Measurements from ENCODE around the gene AVL9. TPM values are rescaled to one million over a fixed set of nuclear protein-coding genes. Genes with fewer than 3 reads are reported as not detected.
"Not testable (repeated sequence)": the region's sequence is repeated elsewhere in the genome, so short reads cannot be mapped to it uniquely, and the experiment has no call there.

AVL9 gene
- total and polyA plus RNA-seq, 2 of the 4 experiments (the other 2 are of a cell fraction), result 13.1 to 21.7 TPM

- POLR2A ChIA-PET (ENCODE audit: unreplicated experiment); H3K18ac ChIP-seq (ENCODE audit: low read depth, low read length); H2AFZ ChIP-seq (replicated peaks; ENCODE audit: low read length, poor library complexity); ATAC-seq (ENCODE audit: low read depth); H3K23ac ChIP-seq (ENCODE audit: low read depth, low read length); CTCF ChIA-PET; H2BK20ac ChIP-seq (ENCODE audit: low read depth, low read length); H3K9ac ChIP-seq (ENCODE audit: low read depth, low read length); H2AK9ac ChIP-seq (replicated peaks; ENCODE audit: low read depth, low read length, poor library complexity); H3K36me3 ChIP-seq (ENCODE audit: control insufficient read depth, insufficient read depth, low read length); H4K8ac ChIP-seq (ENCODE audit: low read depth in 2 of 2, low read length in 2 of 2); H3K4me3 ChIP-seq (ENCODE audit: insufficient read depth, low read depth, low read length); H3K9me1 ChIP-seq (ENCODE audit: insufficient read depth, low read length); H2AK5ac ChIP-seq (ENCODE audit: low read depth, low read length); H4K20me1 ChIP-seq (ENCODE audit: insufficient read depth, low read length); H2BK5ac ChIP-seq (ENCODE audit: low read depth, low read length, poor library complexity, severe bottlenecking); H2BK120ac ChIP-seq (ENCODE audit: low read depth, low read length); H3K27ac ChIP-seq (ENCODE audit: insufficient read depth, low read length); H3K9me3 ChIP-seq (ENCODE audit: control insufficient read depth, insufficient read depth, low read length); H4K91ac ChIP-seq (ENCODE audit: insufficient read depth, low read depth, low read length); dilution Hi-C loops (cut with HindIII; ENCODE audit: low sequenced_read_pairs, unreplicated experiment); H3K4ac ChIP-seq (ENCODE audit: low read depth, low read length); H4K5ac ChIP-seq (ENCODE audit: low read depth, low read length); H3K56ac ChIP-seq (ENCODE audit: extremely low read depth, insufficient read depth, low read length); H3K4me2 ChIP-seq (ENCODE audit: low read depth, low read length); DNase-seq; H3K14ac ChIP-seq (replicated peaks; ENCODE audit: low read depth, low read length); intact Hi-C loops (cut with micrococcal nuclease); H3K27me3 ChIP-seq (ENCODE audit: control insufficient read depth, insufficient read depth, low read length); BruUV-seq (replicated peaks); H3K4me1 ChIP-seq (ENCODE audit: control insufficient read depth, insufficient read depth, low read length); H2BK15ac ChIP-seq (ENCODE audit: low read depth, low read length); in situ Hi-C loops (cut with MboI; ENCODE audit: low sequenced_read_pairs); H3K79me1 ChIP-seq (ENCODE audit: low read depth in 1 of 2, low read length in 2 of 2): not testable (repeated sequence)
- WGBS, 2 experiments (ENCODE audit: extremely low coverage in 2 of 2, insufficient read length in 1 of 2), result 73% methylated on average over 2 of the region's 7 CpGs; no CpG with 5 or more reads in 1 of the 2 experiments
These were observed 108.8 kb downstream of the AVL9 start for GRCh38 chr7:32604047-32604446.

Measured in IMR-90 (cell line).